HG02798 (cell line): Measurements from ENCODE around the gene KRT6A.
"Not testable (repeated sequence)": the region's sequence is repeated elsewhere in the genome, so short reads cannot be mapped to it uniquely, and the experiment has no call there.

Source experiments
- ATAC-seq: cut with Tn5 transposase; IDR thresholded peaks from one replicate; pipeline ENCODE4 v1.9.1; 2021; ENCODE audit warnings: mild to moderate bottlenecking; ENCODE audit not compliant: unreplicated experiment, poor library complexity

KRT6A gene

GRCh38 chr12:52477651-52478050, 15.4 kb downstream of the KRT6A start:
- no peak for ATAC-seq

GRCh38 chr12:52474212-52474611, 18.8 kb downstream of the KRT6A start:
- no peak for ATAC-seq

GRCh38 chr12:52473768-52474167, 19.3 kb downstream of the KRT6A start, which contains the start of gene KRT6C:
KRT6C (minus strand) TSS chr12:52473805; CDS start chr12:52473737, 68 bp downstream.
- no peak for ATAC-seq

- ATAC-seq = no peak
Measured at GRCh38 chr12:52469853-52470252, 23.2 kb downstream of the KRT6A start.

DNA sequence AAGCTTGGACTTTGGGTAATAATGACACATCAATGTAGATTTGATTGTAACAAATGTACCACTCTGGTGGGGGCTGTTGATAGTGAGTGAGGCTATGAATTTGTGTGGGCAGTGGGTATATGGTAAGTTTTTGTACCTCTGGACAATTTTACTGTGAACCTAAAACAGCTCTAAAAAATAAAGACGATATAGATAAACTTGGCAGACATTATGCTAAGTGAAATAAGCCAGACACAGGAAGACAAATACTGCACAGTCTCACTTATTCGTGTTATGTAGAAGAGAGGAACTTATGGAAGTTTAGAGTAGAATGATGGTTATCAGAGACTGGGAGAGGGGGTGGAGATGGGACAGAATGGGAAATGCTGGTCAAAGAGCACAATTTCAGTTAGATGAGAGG, 28.2 kb downstream of the KRT6A start:
- ATAC-seq = no peak

DNA sequence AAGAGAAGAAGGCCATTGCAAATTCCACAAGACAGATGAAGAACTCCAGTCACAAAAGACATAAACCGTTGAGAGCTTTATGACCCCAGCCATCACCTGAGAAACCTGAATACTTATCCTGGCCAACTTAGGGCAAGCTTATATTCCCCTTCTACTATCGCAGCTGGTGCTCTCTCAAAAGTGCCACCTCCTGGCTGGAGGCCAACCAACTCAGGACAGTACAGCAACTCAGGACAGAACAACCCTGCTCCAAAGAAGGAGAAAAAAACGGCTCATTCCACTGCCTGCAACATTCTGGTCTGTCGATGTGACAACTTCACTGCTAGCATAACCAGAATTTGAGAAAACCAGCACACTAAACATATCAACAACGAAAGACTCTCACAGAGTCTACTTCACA, 31.4 kb downstream of the KRT6A start:
- no peak for ATAC-seq

DNA sequence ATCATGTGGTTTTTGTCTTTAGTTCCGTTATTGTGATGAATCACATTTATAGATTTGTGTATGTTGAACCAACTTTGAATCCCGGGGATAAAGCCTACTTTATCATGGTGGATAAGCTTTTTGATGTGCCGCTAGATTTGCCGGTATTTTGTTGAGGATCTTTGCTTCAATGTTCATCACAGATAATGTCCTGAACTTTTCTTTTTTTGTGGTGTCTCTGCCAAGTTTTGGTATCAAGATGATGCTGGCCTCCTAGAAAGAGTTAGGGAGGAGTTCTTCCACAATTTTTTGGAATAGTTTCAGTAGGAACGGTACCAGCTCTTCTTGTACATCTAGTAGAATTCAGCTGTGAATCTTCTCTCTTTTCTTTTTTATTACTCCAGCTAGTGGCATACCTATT, 34.2 kb downstream of the KRT6A start:
- ATAC-seq = no peak

DNA sequence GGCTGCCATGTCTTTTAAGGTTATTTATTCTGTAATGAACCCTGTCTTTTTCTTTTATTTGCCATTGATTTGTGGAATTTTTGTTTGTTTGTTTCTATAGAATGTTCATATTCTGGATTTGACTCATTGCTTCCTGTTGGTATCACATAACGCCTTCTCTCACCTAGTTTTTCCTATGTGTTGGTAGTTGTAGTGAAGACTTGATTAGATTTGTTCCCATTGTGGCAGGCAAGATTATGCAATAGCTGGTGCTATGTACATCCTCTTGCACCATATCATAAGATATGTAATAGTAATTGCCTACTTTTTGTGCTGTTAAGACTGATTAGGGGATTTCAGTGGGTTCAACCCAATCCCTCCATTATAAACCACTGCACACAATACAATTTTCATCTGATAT, 37.2 kb downstream of the KRT6A start:
- no peak for ATAC-seq

- no peak for ATAC-seq
Measured at GRCh38 chr12:52454411-52455201, 38.5 kb downstream of the KRT6A start.

GRCh38 chr12:52452101-52452500, 41.0 kb downstream of the KRT6A start, which contains the start of gene KRT6B:
KRT6B (minus strand) TSS chr12:52452146; CDS start chr12:52452078, 68 bp downstream.
- ATAC-seq = no peak

- ATAC-seq = no peak
Measured at GRCh38 chr12:52448228-52448627, 44.8 kb downstream of the KRT6A start.

DNA sequence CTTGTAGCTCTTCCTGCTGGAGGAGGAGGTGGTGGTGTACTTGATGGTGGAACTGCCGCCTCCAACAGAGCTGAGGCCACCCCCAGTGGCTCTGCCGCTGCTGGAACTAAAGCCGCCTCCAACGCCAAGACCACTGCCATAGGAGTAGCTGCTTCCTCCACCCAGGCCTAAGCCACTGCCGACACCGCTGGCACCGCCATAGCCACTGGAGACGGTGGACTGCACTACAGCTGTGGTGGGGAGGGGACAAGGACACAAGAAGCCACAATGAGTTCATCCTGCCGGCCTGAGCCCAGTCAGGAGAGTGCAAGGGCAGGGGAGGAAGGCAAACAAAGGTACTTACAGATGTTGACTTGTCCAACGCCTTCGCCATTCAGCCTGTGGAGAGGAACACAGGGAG, 45.9 kb downstream of the KRT6A start:
- ATAC-seq = not testable (repeated sequence)

GRCh38 chr12:52446367-52447045, 46.6 kb downstream of the KRT6A start:
- ATAC-seq = no peak

- no peak for ATAC-seq
Measured at GRCh38 chr12:52445876-52446275, 47.2 kb downstream of the KRT6A start.

GRCh38 chr12:52444647-52445595, 48.1 kb downstream of the KRT6A start:
- ATAC-seq = no peak

- no peak for ATAC-seq
Measured at GRCh38 chr12:52443966-52444365, 49.1 kb downstream of the KRT6A start.

DNA sequence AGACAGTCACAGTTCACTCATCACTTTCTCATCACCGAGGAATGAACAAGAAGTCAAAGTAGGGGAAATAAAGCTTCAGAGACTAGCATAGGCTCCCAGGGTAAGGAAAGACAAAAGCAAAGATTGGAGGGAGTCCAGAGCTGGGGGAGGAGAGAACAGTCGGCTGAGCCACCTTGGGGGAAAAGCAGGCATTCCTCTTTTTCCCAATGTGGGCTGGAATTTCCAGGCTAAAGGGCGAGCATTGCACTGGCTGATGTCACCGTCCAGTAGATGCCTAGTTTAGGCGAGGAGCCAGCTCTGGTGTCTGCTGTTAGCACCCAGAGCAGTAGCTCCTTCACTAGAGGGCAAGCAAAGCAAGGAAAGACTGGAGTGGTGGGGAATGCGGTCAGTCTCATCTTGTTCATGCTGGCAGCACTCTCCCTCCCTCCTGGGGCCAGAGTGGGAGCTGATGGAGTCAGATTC, 50.4 kb downstream of the KRT6A start:
- no peak for ATAC-seq

DNA sequence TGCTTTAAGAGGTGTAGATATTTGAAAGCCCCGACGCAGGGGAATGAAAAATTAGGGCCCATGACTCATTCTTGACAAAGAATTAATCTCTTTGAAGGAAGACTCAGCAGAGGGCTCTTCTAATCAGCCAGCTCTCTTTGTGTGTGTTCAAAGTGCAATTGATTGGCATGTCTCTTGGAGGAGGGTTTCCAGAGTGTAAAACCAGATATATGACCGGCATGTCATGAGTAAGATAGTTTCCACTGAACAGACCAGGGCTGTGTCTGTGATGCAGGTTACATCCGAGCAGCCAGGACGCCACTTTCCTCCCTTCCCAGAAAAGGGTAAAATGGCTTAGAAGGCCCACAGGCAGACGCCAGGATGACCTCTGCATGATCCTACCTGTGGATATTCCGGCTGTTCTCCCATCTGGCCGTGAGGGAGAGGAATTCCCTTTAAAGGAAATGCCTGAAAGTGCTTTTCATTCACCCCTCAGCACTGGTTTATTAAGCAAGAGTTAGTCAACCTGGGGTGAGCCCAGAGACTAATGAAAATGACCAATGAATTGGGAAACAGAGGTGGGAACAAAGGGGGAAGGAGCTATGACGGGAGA, 51.6 kb downstream of the KRT6A start:
- ATAC-seq = no peak

- ATAC-seq = no peak
Measured at GRCh38 chr12:52440821-52441319, 52.2 kb downstream of the KRT6A start.

DNA sequence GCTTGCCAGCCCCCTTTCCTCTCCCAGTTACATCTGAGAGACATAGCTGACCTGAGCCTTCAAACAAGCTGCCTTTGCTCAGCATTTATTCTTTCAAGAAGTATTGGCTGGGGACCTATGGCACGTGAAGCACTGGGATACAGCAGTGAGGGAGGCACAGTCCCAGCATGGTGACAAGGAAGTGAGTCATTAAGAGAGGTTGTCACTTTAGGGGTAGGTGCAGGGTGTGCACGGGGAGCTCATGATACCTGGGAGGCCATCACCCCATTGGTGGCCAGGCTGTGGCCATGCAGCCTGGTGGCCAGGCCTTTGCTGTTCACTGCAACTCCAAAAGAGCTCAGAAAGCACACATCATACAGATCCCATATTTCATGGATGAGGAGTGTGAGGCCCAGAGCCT, 53.2 kb downstream of the KRT6A start:
- no peak for ATAC-seq
